Measurements from ENCODE around the gene SMAD6. TPM values are rescaled to one million over a fixed set of nuclear protein-coding genes. Genes with fewer than 3 reads are reported as not detected.

The SMAD6 gene
- total and polyA plus RNA-seq, 10 of the 15 experiments (the other 5 are each of a cell fraction or from before 2014, with no cell fraction given) = under 0.01 to 0.10 (median 0.03) TPM; not detected in 7

DNA sequence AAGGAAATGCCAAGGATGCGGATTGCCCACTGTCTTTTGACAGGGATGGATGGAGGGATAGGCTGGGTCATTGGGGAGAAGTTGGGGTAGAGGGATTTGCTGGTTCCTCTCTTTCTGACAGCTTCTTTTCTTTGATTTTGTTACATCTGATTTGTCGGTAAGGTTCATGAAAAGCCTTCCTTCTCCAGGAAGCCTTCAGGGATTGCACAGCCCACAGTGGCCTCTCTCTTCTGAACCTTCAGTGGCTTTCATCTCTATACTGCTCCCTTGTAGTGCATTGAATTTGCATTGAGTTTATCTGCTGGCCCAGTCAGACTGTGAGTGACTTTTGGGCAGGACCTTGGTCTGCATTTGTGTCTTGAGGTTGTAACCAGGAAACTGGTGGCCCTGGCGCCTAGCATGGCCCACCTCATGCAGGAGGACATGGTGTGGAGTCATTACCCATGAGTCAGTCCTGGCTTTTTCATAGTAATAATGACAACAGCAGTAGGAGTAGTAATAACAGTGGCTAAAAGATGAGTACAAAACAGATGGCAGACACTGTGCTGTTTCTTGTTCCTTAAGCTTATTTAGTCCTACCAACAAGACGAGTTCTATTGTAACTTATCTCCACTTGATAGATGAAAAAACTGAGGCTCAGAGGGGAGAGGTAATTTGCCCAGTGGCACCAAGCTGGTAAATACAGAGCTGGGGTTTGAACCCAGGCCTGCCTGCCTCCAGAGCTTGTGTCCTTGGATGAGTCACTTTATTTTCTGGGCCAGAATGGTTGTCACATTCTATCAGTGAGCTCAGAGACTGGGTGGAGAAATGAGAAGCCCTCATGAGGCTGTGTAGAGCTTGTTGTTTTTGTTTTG, 28.4 kb downstream of the SMAD6 start (continued):
- TF ChIP-seq, protein P1, sequence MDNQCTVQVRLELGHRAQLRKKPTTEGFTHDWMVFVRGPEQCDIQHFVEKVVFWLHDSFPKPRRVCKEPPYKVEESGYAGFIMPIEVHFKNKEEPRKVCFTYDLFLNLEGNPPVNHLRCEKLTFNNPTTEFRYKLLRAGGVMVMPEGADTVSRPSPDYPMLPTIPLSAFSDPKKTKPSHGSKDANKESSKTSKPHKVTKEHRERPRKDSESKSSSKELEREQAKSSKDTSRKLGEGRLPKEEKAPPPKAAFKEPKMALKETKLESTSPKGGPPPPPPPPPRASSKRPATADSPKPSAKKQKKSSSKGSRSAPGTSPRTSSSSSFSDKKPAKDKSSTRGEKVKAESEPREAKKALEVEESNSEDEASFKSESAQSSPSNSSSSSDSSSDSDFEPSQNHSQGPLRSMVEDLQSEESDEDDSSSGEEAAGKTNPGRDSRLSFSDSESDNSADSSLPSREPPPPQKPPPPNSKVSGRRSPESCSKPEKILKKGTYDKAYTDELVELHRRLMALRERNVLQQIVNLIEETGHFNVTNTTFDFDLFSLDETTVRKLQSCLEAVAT (IDR thresholded peaks at IDR 0.05) = no peak
- no peak for TF ChIP-seq PML (IDR thresholded peaks at IDR 0.05; ENCODE audit: low read length)
- no peak for TF ChIP-seq NR2F1 (conservative IDR thresholded peaks at IDR 0.05)
- TF ChIP-seq IKZF2 (IDR thresholded peaks at IDR 0.05) = no peak
- no peak for TF ChIP-seq SPI1 (IDR thresholded peaks at IDR 0.05; ENCODE audit: borderline replicate concordance, insufficient read depth, low read depth, low read length)
- TF ChIP-seq TCF12 (IDR thresholded peaks at IDR 0.05; ENCODE audit: low read depth, low read length) = no peak
- no peak for TF ChIP-seq STAT1 (conservative IDR thresholded peaks at IDR 0.05)
- no peak for TF ChIP-seq ZNF384 (IDR thresholded peaks at IDR 0.05; ENCODE audit: borderline replicate concordance, low read depth, low read length)
- TF ChIP-seq SMAD1 (IDR thresholded peaks at IDR 0.05; ENCODE audit: low read depth, partially characterized antibody) = no peak

DNA sequence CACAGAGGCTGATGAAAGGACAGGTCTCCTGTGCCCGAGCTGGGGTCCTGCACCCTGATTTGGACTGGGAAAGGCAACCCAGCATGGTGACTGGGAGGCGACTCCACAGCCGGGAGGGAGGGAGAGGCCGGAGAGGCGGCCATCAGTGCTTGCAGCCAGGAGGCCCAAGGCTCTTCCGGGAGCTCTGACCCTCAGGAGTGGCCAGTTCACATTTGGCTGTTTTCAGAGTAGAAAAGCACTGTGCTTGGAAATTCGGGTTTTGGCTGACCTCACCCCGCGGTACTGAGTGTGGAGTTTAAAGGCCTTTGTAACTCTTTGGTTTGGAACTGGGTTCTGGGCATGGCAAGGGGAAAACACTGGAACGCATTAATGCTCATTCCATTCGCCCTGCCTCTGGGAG, 31.9 kb downstream of the SMAD6 start:
- CTCF ChIA-PET = interaction anchor here (1.5 kb wide), 1 partner anchor 41 kb away, joined by 4 read pairs; no protein-coding TSS in a partner anchor
- no peak for TF ChIP-seq FOXK2 (IDR thresholded peaks at IDR 0.05)
- TF ChIP-seq NR2C2 (IDR thresholded peaks at IDR 0.05; ENCODE audit: borderline replicate concordance, control insufficient read depth, insufficient read length, low read depth) = no peak
- no peak for TF ChIP-seq SP1 (IDR thresholded peaks at IDR 0.05; ENCODE audit: low read depth, low read length)
- TF ChIP-seq, protein P2, sequence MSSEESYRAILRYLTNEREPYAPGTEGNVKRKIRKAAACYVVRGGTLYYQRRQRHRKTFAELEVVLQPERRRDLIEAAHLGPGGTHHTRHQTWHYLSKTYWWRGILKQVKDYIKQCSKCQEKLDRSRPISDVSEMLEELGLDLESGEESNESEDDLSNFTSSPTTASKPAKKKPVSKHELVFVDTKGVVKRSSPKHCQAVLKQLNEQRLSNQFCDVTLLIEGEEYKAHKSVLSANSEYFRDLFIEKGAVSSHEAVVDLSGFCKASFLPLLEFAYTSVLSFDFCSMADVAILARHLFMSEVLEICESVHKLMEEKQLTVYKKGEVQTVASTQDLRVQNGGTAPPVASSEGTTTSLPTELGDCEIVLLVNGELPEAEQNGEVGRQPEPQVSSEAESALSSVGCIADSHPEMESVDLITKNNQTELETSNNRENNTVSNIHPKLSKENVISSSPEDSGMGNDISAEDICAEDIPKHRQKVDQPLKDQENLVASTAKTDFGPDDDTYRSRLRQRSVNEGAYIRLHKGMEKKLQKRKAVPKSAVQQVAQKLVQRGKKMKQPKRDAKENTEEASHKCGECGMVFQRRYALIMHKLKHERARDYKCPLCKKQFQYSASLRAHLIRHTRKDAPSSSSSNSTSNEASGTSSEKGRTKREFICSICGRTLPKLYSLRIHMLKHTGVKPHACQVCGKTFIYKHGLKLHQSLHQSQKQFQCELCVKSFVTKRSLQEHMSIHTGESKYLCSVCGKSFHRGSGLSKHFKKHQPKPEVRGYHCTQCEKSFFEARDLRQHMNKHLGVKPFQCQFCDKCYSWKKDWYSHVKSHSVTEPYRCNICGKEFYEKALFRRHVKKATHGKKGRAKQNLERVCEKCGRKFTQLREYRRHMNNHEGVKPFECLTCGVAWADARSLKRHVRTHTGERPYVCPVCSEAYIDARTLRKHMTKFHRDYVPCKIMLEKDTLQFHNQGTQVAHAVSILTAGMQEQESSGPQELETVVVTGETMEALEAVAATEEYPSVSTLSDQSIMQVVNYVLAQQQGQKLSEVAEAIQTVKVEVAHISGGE (CRISPR knock-in tag; IDR thresholded peaks at IDR 0.05) = no peak
- TF ChIP-seq SUZ12 (IDR thresholded peaks at IDR 0.05; ENCODE audit: unreplicated experiment) = no peak
- no peak for TF ChIP-seq ZNF384 (IDR thresholded peaks at IDR 0.05; ENCODE audit: borderline replicate concordance, low read depth, low read length)

More for the DNA sequence above, 31.9 kb downstream of the SMAD6 start:
- H3K4me1 ChIP-seq (ENCODE audit: control insufficient read depth, insufficient read depth, low read length) = no peaks in the 10 kb centered on the region
- no peak for FAIRE-seq
- POLR2A ChIA-PET = no interaction called here
- no peaks in the 10 kb centered on the region for H4K20me1 ChIP-seq (ENCODE audit: control insufficient read depth, insufficient read depth)
- SMC1A ChIA-PET (ENCODE audit: uncharacterized antibody, unreplicated experiment) = no interaction called here
- H3K4me3 ChIP-seq = no peak overlapping the region
- no peak overlapping the region for H3K4me2 ChIP-seq (ENCODE audit: control insufficient read depth, insufficient read depth)
- no peak overlapping the region for H3K9ac ChIP-seq (ENCODE audit: control insufficient read depth, insufficient read depth, low read length)
- no peaks in the 10 kb centered on the region; a peak in 4 of 4 replicates for H3K27me3 ChIP-seq (replicated peaks in 1 of 2; ENCODE audit: control insufficient read depth in 2 of 2, insufficient read depth in 2 of 2, low read length in 1 of 2)
- intact Hi-C loops (cut with micrococcal nuclease; ENCODE audit: unreplicated experiment) = no loop called here
- H3K36me3 ChIP-seq (ENCODE audit: control insufficient read depth in 2 of 2, insufficient read depth in 2 of 2, low read length in 1 of 2) = no peaks in the 10 kb centered on the region
- H2AFZ ChIP-seq (ENCODE audit: control insufficient read depth, low read depth, low read length) = no peak overlapping the region
- ATAC-seq = no peak
- RAD21 ChIA-PET (ENCODE audit: unreplicated experiment) = no interaction called here
- BruUV-seq (replicated peaks) = no TSS peak
- no peak for DNase-seq (ENCODE audit: low read depth, low spot score)
- no peaks in the 10 kb centered on the region for H3K9me3 ChIP-seq (replicated peaks; ENCODE audit: control insufficient read depth, insufficient read depth, low read length)
- WGBS (ENCODE audit: insufficient coverage, insufficient replicate concordance, low lambda C conversion rate, missing lambda C conversion rate) = 61% methylated on average over 11 of the region's 11 CpGs
- in situ Hi-C loops (cut with MboI) = no loop called here
- no peaks in the 10 kb centered on the region for H3K79me2 ChIP-seq (ENCODE audit: control insufficient read depth, insufficient read depth, low read length)
- no peak overlapping the region for H3K27ac ChIP-seq (ENCODE audit: control insufficient read depth, insufficient read depth)

Measured in GM12878 (cell line).